Glomerular visceral epithelial cell (primary cell): ENCODE data around the gene RAB3B.

Experiments
- DNase-seq: peaks from one replicate; pipeline ENCODE4 v3.0.0-alpha.2; 2016; ENCODE audit errors: extremely low spot score

Gene RAB3B

DNA sequence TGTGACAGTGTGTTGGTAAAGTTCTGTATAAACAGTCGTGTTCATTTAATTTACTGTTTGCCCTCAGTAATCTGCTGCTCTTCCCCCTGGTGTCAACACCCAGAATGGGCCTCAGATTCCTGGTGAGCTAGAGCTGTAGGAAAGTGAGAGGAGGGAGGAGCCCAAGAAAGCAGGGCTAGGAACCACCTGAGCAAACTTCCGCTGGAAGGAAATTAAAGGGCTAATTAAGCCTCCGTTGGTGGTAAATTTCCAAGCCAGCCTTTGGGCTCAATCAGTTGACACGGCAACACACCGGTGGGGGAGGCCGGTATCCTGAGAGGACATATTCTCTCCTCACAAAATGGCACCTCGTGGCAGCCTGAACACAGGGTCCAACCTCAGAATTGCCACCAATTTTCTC lies 32.9 kb downstream of the RAB3B start:
- DNase-seq = no peak

DNA sequence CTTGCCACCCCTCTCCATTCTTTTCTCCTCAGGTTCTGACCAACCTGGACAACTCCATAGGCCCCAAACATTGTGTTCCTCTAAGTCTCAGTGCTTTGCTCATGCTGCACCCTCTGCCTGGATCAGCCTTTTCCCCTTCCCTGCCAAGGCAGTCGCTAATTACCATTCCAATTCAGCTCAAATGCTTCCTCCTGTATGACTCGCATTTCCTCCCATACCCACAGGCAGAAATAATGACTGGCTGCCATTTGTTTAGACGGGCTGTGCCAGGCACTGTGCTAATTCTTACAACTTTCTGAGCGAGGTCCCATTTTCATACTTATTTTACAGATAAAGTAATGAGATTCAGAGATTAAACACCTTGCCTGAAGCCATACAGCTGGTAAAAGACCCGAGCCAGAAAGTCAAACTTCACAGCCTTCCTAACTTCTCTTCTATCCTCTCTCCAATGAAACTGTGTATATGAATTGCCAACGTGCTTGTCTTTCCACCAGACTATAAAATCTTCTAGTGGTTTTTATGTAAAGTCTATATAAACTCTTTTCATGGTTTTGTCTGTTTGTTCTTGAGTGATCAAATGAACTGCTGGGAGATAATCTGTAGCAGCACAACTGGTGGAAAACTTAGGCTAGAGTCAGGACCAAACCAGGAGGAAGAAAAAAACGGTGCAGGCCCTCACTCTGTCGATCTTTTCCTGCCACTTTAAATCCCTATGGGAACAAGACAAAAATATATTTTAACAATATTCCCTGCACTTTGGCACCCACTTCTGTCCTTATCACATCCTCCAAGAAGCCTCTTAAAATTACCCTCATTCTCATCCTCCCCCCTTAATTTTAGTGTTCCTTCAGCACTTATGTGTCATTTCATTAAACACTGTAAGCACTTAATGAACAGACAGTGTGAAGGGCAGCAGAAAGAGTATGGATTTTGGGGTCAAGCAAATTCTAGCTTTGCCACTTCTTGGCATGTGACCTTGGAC lies 33.7 kb downstream of the RAB3B start:
- no peak for DNase-seq

GRCh38 chr1:51955797-51956527 lies 34.5 kb downstream of the RAB3B start:
- no peak for DNase-seq

- no peak for DNase-seq
These were observed 35.7 kb downstream of the RAB3B start for GRCh38 chr1:51954783-51955182.

DNA sequence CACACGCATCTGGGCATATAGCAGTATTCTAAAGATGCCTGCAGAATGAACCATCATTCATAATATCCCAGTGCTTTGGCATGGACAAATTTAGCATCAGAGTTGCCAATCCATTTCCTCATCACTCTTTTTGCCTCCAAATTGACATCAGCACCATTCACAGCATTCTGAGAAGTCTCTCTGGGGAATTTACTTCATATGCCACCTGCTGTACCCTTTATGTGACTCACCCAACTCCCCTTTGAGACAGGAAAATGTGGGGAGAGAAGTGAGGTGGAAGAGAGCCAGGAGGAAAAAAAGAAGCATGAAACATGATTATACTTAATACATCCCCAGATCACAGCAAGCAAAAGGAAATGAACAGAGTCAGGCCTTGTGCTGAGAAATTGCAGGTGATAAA lies 37.4 kb downstream of the RAB3B start:
- DNase-seq = peak; percentile 8

GRCh38 chr1:51952638-51953037 lies 37.9 kb downstream of the RAB3B start:
- no peak for DNase-seq

- no peak for DNase-seq
These were observed 39.8 kb downstream of the RAB3B start for GRCh38 chr1:51950701-51951100.

GRCh38 chr1:51949014-51949702 lies 41.3 kb downstream of the RAB3B start:
- DNase-seq = no peak

GRCh38 chr1:51948491-51948915 lies 42.0 kb downstream of the RAB3B start:
- no peak for DNase-seq

DNA sequence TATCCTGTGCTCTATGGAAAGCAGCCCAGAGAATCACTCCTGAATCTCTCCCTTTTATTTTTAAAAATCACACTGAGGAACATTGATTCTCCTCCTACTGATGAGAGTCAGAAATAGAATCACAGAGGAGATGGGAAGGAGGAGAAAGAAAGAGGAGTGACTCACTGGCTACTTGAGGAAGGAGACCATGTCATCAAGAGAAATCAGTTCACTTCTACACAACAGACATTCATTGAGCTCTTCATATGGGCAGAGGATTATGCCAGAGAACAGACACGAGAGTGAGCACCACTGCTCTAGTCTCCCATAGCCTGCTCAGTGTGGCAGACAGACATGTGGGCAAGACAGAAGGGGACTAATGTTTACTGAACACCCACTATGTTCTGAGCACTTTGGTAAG lies 44.2 kb downstream of the RAB3B start:
- DNase-seq = no peak

GRCh38 chr1:51945591-51945990 lies 44.9 kb downstream of the RAB3B start:
- DNase-seq = no peak

DNA sequence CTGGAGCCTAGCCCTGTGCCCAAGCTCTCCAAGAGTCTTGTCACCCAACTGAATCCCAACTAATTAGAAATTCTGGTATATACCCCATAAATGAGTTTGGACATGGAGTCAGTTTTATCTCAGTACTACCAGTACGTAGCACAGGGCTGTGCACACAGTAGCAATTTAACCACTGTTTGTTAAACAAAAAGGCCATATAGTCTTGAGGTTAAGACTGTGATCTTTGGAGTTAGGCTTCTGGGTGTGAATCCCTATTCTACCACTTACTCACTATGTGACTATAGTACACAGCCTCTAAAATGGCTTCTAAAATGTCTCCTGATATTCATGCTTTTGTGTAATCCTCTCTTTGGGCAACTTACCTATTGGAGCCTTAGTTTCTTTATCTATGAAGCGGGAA lies 48.2 kb downstream of the RAB3B start:
- DNase-seq = no peak

GRCh38 chr1:51941528-51941927 lies 49.0 kb downstream of the RAB3B start:
- no peak for DNase-seq

DNA sequence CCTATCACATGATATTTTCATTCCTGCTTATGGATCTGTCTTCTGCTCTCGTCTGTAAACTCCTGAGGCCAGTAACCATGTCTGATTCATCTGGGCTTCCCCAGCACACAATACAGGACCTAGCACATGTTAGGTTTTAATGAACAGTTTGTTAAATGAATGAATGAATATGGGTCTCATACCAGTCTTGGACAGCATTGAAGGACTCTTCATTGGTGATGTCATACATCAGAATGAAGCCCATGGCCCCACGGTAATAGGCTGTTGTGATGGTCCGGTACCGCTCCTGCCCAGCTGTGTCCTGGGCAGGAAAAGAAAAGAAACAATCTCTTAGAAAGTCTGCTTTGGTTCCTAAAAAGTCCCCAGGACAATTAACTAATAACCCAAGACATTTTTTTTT lies 53.4 kb downstream of the RAB3B start:
- DNase-seq = no peak

- no peak for DNase-seq
These were observed 54.0 kb downstream of the RAB3B start for GRCh38 chr1:51936531-51936930.

- DNase-seq = no peak
These were observed 57.2 kb downstream of the RAB3B start for GRCh38 chr1:51933344-51933743.

DNA sequence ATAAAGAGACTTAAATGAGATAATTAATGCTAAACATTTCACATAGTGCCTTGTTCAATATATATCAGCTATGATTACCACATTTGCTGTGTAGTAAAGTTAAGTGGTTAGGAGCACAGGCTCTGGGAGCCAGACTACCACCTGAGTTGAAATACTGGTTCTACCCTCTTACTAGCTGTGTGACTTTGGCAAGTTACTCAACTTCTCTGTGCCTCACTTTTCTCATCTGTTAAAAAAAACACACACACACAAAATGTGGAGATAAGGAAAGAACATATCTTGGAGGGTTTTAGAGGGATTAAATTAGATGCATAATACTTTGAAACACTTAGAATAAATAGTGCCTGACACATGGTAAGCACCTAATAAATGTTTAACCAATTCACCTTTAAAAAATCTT lies 60.2 kb downstream of the RAB3B start:
- DNase-seq = no peak

DNA sequence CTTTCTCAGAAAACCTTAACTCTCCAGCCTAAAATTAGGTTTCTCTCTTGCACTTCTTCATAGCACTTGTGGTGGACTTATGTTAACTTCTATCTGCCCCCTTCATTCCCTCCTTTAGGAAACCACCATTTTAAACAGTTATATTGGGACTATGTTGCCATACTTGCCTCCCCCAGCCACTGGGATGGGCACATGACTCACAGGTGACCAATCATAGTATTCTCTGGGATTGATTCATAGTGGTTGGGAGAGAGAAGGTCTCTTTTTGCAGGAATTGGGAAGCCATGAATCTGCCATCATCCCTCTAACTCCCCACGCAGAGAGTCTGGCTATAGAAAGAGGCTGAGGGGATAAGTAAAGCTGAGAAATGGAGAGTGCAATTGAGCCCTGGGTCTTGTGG lies 61.6 kb downstream of the RAB3B start:
- no peak for DNase-seq

DNA sequence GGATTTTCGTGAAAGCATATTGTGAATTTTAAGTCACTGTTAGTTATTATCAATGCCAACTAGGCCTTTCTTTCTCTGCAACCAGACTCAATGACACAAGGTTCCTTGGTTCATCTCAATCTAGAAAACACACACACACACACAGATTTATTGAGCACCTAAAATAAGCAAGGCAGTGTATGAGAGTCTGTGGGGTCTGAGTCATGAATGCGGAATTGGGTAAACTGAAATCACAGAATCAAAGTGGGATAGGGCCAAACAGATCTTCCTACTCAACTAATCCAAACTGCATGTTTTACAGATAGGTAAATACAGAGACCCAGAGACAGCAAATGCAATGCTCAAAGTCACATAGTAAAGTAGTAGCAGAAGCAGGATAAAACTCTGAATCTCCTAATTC lies 63.5 kb downstream of the RAB3B start:
- no peak for DNase-seq

DNA sequence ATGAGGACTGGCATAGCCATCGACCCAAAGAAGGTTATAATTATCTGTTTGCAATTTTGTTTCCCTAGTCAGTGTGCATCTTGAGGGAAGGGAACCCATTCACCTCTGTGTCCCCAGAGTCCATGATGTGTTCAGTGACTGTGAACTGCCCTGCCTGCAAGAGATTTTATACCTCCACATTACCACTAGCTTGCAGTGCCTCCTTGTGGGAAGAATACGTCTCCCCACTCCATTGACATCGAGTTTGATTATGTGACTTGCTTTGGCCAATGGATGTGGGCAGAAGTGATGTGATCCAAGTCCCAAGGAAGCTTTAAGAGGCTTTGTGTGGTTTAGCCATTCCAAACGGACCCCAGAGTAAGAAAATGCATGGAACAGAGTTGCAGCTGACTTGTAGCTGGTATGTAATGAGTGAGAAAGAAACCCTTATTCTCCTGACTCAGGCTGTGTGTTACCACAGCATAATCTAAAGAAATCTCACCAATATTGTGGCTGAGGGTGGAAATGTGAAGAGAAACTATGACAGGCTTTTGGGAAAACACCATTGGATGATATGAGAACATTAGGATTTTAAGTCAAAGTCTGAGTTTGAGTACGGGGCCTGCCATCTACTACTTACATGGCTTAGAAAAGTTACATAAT lies 64.2 kb downstream of the RAB3B start:
- DNase-seq = peak; percentile 26

DNA sequence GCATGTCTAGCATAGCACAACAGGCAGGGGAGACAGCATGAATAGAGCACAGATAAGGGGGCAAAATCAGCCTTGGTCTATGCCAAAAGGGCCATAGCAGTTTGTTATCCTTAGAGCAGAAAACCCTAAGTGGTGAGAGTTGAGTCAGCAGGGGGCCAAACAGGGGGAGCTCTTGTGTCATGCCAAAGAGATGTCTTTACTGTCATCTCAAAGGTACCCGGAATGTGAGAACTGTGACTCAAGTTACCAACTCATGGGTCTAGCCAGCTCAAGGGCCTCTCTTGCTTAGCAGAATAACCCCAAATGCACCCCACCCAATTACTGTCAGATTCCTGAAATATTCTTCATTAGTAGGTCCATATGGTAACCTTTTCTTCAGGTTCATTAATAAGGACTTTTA lies 66.0 kb downstream of the RAB3B start:
- DNase-seq = peak; percentile 36

- no peak for DNase-seq
These were observed 68.5 kb downstream of the RAB3B start for GRCh38 chr1:51922040-51922439.
